HG03039 (cell line): ENCODE data around the gene DCC.

Source experiments
- ATAC-seq: cut with Tn5 transposase; IDR thresholded peaks from one replicate; pipeline ENCODE4 v1.9.1; 2021; ENCODE audit warnings: mild to moderate bottlenecking, moderate library complexity; ENCODE audit not compliant: unreplicated experiment

DCC gene

DNA sequence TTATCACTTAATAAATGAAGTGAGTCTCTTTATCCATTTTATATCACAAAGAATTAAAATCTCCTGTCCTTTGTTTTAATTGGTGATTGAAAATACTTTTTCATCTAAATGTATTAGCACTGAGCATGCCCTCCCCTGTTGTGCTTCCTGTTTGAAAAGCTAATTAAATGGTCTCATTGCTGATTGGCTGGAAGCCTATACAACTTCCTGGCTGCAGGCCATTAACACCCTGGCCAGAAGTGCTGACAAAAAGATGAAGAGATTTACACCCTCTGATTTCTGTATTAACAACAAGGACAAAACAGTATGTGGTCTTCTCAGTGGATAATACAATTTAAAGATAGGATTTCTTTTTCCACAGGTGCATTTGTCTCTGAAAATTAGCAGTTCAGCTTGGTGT, 548.0 kb downstream of the DCC start:
- ATAC-seq: no peak

DNA sequence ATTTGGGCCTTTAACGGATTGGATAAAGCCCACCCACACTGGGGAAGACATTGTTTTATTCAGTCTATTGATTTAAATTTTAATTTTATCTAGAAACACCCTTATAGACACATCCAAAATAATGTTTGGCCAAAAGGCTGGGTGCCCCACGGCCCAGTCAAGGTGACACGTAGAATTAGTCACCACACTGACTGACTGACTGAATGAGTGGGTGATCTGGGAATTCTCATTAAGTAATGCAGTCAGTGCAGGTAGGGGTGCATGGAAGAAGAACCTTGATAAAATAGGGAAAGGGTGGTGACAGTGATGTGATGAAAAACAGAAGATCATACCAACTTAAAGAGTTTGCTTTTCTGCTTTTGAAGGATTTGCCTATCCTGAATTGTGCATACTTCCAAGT, 554.8 kb downstream of the DCC start:
- ATAC-seq: no peak

DNA sequence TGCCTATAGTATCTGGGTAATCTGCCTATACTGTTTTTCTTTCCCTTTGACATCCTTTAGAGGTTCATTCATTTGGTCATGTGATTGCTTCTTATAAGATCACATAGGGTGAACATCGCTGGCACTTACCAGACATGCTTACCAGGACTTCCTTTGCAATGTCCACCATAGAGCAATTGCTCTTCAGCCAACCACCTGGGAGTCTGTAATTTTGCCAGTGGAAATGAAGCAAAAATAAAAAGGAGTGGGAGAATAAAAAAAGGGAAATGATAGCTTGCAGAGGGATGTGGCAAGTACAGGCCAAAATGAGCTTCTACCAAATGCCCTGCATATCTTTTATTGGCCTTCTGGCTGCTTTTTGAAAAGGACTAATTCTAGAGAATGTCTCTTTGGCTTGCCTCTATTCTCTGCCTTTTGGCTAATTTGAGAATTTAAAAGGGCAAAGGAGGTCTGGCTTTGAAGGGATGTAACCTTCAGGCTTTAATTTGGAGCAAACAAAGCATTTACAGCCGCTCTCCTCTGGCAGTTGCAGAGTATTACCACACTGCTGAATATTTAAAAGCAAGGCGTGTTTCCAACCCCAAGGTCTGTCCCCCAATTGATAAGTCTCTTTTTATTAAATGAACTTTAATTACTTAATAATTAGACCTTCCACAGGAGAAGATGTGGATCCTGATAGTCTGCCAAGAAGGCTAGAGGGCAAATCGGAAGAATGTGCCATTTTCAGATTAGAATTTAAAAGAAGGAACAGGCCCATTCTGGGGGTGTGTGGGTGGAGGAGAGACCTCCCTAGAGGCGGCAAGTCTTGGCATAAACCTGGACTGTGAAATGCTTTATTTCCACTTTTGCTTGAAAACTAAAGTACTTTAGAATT, 557.9 kb downstream of the DCC start:
- ATAC-seq: no peak

DNA sequence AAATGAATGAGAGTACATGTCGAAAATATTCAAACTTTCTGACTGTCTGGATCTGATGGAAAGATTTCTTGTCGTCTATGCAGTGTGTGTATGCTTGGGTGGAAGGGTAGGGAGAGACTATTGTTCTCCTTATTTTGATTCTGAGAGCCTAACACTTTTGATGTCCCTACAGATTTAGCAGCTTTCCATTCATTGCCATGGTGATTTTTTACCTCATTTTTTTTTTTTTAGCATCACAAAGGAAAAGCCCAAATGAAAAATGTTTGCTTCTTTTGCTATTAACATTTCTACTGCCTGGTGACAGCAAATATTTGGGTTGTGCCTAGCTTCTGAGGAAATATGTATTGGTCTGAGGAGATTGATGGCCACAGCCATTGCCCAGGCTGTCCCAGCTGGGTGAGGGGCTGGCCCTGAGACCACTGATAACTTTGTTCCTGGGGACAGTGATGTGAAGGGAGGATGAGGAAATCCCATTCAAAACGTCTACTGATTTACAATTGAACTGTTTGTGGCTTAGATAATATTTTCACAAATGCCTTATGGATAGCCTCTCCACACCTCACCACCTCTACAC, 558.6 kb downstream of the DCC start:
- ATAC-seq: no peak

DNA sequence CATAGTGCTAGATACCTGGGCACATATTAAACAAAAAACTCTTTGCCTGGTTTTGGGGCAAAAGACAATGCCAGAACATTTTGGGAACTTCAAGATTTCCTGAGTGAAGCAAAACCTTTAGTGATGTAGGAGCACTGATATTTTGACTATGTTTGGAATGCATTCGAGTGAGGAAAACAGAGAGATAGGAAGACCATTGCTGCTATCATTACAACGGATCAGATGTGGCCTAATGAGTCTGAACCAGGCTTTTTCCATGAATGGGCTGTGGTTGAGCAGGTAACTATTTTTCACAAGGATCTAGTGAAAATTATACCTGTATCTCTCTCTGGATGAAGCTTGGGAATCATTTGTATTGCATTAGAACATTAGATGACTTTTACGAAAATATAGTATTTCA, 562.2 kb downstream of the DCC start:
- no peak for ATAC-seq

DNA sequence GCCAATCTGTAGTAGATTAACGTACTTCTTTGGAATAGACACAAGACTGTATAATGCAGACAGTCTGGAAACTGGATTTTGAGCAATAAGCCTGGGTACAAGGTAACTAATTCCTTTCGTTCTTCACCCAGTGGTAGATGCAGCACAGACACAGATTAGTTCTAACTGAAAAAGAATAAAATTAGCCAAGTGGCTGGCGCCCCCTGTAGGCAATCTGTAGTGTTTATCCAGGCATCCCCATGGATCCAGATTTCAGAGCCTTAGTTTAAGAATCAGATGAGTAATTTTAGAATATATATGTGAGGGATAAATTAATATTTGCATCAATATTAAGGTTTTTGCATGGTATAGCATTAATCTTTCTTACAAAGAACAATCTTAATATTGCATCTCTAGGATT, 563.9 kb downstream of the DCC start:
- ATAC-seq: no peak

DNA sequence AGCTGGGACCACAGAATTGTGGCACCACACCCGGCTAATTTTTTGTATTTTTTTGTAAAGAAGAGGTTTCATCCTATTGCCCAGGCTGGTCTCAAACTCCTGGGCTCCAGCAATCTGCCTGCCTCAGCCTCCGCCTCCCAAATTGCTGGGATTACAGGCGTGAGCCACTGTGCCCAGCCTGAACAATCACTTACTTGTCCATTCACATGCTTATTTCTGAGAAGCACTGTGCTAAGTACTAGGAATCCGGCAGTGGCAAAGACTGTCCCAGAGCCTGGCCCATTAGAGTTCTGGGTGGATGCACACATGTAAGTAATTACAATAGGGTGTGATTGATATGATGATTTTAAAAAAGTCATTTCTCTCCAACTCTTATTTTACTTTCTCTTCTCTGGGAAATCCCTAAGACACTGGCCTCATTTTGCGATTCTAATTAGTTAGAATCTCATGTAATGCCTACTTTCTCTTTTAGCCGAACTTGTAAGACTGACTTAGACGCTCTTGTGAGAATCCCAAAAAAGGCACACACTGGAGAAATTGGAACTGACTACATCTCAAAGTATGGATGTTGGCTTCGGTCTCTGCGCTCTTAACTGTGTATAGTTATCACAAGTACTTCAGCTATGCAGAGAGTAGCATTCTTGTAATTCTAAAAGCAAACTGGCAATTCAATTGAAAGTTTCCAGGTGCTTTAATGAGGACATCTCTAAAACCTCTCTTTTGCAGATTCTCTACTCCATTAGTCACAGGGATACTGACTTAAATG, 567.7 kb downstream of the DCC start:
- ATAC-seq: no peak

DNA sequence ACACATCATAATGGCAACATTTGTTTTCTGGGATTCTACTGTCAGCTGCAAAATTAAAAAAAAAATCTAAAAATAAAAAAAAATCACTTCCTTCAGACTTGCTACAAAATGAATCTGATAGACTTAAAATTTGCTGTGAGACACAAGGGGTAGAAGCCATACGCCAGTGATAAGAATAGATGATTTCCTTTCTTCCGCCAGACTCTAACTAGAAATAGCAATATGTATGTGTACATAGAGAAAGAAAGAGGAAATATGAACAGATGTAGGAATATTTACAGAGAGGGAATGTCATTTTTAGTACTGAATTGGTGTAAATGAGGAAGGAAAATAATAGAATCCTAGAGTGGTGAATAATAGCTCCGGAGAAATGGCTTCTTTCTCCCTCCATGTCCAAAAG, 574.2 kb downstream of the DCC start:
- ATAC-seq: no peak

DNA sequence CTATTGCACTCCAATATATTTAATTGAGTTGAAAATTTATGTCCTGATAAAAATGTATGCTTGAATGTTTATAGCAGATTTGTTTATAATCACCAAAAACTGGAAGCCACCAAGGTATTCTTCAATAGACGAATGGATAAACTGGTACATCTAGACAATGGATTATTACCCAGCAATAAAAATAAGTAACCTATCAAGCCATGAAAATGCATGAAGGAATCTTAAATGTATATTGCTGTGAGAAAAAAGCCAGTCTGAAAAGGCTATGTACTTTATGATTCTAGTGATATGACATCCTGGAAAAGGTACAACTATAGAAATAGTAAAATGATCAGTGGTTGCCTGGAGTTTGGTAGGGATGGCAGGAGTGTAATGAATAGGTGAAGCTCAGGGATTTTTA, 580.7 kb downstream of the DCC start:
- no peak for ATAC-seq

DNA sequence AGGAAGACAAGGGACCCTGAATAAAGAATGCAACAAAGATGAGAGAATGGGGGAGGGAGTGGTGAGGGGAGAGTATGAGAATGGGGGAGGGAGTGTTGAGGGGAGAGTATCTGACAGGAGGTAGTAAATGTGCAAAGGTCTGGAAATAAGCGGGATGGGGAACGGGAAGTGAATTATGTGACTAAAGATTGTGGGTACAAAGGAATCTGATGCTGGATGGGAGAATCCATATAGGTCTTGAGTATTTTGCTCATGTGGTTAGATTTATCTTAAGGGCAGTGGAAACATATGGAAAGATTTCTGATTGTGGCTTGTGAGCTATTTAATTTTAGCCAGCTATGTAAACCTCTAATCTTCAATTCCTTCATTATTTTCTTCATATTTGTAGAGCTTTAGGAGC, 593.4 kb downstream of the DCC start:
- ATAC-seq: no peak

DNA sequence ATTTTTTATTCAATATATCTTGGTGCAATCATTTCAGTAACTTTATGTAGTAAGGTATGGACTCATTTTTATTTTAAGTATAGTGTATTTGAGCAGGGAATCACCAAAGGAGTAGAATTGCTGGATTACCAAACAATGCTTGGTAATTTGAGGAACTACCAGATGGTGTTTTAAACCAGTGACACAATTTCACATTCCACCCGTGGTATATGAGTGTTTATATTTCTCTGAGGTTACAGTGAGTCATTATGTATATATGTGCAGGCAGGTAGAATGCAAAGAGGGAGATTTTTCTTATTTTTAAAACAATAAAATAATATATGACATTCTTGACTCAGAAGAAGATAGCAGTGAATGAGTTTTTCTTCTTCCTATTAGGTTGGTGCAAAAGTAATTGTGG, 596.9 kb downstream of the DCC start:
- no peak for ATAC-seq

DNA sequence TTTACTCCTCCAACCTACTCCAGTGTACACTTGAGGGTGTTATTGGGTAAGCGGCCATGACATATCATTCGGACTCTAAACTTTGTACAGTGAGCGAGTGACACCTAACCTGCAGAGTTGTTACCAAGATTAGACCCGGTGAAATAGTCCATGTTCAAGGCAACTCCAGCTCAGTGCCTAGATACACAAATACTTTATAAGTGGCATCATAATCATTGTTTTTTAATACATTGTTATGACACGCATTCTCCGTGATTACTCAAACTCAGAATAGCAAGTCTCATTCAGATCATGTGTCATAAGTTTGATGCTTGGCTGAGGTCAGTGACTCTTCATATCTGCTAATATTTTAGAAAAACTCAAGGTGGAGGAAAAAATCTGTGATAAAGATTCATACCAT, 597.8 kb downstream of the DCC start:
- no peak for ATAC-seq

DNA sequence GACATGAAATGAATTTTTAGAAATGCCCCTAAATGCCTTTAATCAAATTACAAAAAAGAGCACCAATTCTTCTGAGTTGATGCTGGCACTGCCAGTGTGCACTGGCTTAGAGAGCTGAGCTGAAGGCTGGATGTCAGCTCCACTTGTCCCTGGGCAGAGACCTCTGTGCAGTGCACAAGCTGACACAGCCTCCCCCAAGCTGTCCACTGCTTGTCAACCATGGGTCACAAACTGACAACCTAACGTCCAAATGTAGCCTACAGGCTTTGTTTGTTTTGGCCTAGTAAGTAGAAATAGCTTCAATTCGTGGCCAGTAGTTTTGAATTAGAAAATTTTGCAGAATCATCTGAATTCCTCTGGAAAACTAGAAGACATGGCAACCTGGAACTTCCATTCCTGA, 605.6 kb downstream of the DCC start:
- ATAC-seq: no peak

DNA sequence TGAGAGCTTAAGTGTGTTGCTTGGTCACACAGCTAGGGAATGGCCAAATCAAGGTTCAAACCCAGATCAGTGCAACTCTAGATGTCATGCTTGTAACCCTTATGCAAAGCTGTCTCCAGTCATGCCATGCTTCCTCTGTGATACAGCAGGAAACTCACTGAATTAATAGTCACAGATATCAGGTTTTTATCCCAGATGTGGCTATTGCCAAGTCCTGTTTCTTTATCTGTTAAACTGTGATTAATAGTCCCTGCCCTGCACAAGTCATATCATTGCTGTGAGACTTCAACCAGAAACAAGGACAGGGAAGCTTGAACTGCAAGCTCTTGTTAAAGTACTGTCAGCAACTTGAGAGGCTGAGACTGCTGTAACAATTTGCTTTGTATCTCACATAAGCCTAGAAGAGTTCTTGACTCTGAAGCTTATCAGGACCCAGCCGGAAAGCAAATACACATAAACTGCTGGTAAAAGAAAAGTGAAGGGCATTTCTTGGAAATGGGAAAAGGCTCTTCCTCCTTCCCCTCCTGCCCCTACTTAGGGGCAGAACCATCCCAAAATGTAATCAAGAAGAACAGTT, 609.0 kb downstream of the DCC start:
- ATAC-seq: no peak

DNA sequence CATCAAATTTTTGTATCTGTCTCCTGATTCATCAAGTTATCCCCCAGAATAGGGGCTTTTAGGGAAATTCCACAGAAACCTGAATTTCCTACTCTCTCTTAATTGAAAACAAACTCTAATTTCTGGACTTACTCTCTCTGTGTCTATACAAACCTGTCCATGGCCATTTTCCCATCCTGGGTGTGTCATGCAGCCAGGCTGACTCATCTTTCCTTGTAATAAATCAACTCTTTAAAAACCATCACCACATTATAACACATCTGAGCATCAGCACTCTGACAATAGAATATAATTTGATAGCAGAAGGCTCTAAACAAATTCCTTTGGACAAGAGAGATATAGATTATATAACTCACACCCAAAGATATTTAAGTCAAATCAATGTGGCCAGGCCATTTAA, 610.2 kb downstream of the DCC start:
- no peak for ATAC-seq

DNA sequence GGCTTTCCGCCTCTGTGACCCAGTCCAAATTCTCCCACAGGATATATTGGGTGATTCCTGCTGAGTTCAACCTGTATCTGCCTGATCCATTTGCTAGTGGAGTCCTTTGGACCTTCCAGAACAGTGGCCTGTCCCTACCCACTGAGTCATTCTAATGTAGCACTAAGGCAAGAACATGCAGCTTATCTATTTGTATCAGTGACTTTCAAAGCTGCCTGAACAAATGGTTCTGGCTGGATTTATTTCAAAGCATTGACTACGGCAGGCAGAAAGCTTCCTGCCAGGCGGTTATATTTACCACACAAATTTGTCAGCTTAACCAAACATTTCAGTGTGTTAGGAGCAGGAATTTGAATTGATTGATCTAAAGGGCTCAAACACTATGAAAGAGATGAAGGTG, 613.4 kb downstream of the DCC start:
- ATAC-seq: no peak

DNA sequence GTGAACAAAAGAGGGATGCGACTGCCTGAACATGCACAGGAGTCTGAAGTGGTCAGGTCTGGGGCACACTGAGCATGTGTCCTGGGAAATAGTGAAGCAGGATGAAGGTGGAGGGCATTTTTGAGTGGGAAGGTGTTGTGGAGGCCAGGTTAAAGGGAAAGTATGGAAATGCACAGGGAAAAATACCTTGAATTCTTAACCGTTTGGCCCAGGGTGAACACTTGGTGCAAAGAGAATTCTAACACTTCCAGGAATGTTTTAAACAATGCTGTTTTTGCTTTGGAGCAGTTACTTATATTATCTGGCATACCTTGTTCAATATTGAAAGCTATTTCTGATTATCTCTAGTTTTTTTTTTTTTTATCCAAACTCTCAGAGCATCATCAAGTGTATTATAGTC, 623.5 kb downstream of the DCC start:
- ATAC-seq: no peak

DNA sequence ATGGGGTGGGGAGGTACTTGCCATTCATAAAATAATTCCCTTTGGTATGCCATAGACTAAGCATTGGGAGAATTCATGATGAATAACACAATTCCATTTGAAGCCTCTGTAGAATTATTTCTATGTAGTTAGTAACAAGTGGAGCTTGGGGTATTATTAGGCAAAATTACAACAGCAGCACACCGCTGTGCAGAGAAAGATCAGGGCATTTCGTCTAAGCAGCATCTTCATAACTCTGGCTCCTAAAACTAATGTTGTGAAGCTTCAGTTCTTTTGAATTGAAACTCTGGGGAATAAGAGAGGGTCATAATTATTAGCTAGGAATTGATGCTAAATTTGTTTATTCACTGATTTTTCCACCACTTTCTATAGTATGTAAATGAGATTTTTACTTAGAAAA, 630.7 kb downstream of the DCC start:
- ATAC-seq: no peak

DNA sequence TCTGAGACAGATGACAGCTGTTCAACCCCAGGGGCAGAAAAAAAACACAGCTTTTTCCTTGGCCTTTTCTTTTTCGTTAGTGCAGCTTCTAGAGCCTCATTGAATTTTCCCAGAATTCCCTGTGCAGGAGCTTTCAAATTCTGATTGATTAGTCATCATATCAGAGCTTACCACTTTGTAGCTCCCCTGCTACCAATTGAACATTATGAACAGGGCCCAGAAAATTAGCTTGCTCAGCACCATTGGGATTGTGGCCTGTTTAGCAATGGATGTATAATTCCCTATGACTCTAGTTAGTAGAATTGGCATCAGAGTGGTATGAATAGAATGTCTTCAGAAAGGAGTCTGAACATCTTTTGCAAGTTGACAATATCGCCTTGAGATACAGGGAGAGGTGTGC, 631.1 kb downstream of the DCC start:
- no peak for ATAC-seq

DNA sequence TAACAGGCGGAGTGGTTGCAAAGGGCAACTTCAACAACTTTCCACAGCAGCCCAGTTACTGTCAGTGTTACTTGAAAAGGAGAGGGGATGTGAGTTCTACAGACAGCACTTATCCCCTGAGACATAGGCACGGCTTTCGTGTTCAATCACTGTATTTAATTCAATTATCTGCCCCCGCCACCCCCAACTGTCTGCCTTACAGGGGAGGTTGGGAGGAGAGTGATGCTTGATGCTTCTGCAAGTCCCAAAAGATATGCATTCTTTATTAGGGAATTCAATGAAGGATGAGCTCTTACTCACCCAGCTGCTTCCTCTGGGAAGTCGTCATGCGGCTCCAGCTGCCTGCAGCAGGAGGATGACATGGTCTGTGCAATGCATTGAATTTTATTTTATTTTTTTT, 639.9 kb downstream of the DCC start:
- ATAC-seq: no peak

DNA sequence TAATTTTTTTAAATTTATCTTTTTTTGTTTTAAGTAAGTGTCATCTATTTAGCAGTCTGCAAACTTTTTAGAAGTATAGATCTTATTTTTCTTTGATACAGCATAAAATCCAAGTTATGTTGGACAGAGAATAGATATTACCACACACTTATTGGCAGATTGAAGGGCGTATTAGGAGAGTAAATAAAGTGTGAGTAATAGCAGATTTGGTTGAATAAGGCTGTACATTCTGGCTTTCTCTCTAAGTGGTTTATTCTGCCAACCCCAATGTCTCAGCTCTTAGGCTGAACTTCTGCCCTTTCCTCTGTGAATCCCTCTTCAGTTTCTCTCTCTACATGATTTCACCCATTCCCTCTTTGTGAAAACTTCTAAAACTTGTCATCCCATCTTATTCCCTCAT, 651.2 kb downstream of the DCC start:
- no peak for ATAC-seq

DNA sequence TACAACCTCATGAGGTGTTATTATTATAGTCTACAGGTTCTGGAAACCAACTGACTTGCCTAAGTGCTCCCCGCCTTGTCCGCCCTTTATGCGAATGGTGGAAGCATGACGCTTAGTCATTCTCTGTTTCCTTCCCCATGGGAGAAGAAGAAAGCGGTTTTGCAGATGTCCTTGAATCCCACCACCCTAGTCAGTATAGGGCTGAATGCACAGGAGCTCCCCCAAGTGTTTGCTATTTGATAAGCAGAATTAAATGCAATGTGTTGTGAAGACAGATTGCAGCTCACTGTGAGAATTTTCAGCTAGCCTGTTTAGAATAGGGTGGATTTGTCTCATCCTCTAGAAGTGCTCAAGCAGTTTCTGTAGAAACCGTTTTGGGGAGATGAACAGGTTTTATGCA, 652.0 kb downstream of the DCC start:
- ATAC-seq: no peak
